ENCODE results near the gene PTPRC.

- TF ChIP-seq L3MBTL2 (conservative IDR thresholded peaks at IDR 0.05) (no peak), TARDBP (IDR thresholded peaks at IDR 0.05) (no peak)
These were observed 44.6 kb downstream of the PTPRC start for GRCh38 chr1:198683449-198683848.

All from HEK293T (cell line).